Lower lobe of right lung (tissue), 2 donors: Measurements from ENCODE around the gene LDB2. TPM values are rescaled to one million over a fixed set of nuclear protein-coding genes. Genes with fewer than 3 reads are reported as not detected.

ENCODE experiments used
- ATAC-seq, 2 donors: fragments of 200-7000 bp; cut with Tn5 transposase; one replicate each; pipeline ENCODE4 v1.9.1; 2020 to 2022; ENCODE audit warnings: mild to moderate bottlenecking in 2 of 2, moderate library complexity in 2 of 2
- DNase-seq: peaks from one replicate; pipeline ENCODE4 v3.0.0-alpha.2; 2020
- H3K27ac ChIP-seq: fragments of 200-600 bp; one replicate; pipeline ENCODE4 v1.8.0; 2022
- H3K27me3 ChIP-seq: fragments of 200-600 bp; one replicate; pipeline ENCODE4 v1.8.0; 2022; ENCODE audit warnings: low read depth
- H3K36me3 ChIP-seq: fragments of 200-600 bp; one replicate; pipeline ENCODE4 v1.8.0; 2022; ENCODE audit warnings: mild to moderate bottlenecking
- H3K4me1 ChIP-seq: fragments of 200-600 bp; one replicate; pipeline ENCODE4 v1.8.0; 2022
- H3K4me3 ChIP-seq: fragments of 200-600 bp; one replicate; pipeline ENCODE4 v1.8.0; 2022; ENCODE audit warnings: mild to moderate bottlenecking
- H3K9me3 ChIP-seq: fragments of 200-600 bp; one replicate; pipeline ENCODE4 v1.8.0; 2022
- CTCF ChIP-seq: fragments of 200-600 bp; IDR thresholded peaks from one replicate; pipeline ENCODE4 v1.8.0; 2022; ENCODE audit warnings: antibody characterized with exemption, mild to moderate bottlenecking
- intact Hi-C: fragments of 100-400 bp; cut with DNase I; formaldehyde crosslinking; loops from one replicate; pipeline ENCODE4 v1.11.0; 2022
- total RNA-seq: library from RNA; stranded (reverse); fragmentation: NEBNext Ultra II Directional; extraction: Animal tissue kit (Norgen Biotek cat#: 25700); gene quantifications from one replicate; pipeline ENCODE4 v1.2.1, GENCODE V29; 2021
- donor health status: DM: no; HTN: yes; CAD: no; lungs with severe emphysema.

The LDB2 gene
- total RNA-seq, 1 donor from 2014 or later = 113 TPM

- Histone ChIP-seq H3K27me3 (no peaks in the 10 kb centered on the region), H3K36me3 (no peaks in the 10 kb centered on the region), H3K4me3 (no peak overlapping the region), H3K9me3 (no peaks in the 10 kb centered on the region), H3K27ac (no peak overlapping the region), H3K4me1 (peaks cover 15% of the 10 kb centered on the region)
- ATAC-seq (no peak), DNase-seq (no peak)
- intact Hi-C loops = no loop called here
- no peak for TF ChIP-seq CTCF
These were observed 30.6 kb downstream of the LDB2 start for GRCh38 chr4:16867827-16868226.

- H3K4me1 ChIP-seq = peaks cover 16% of the 10 kb centered on the region
- no peak for ATAC-seq
- H3K27me3 ChIP-seq = no peaks in the 10 kb centered on the region
- no peak overlapping the region for H3K4me3 ChIP-seq
- H3K9me3 ChIP-seq = no peaks in the 10 kb centered on the region
- no peak for TF ChIP-seq CTCF
- no peaks in the 10 kb centered on the region for H3K36me3 ChIP-seq
- H3K27ac ChIP-seq = no peak overlapping the region
- intact Hi-C loops = no loop called here
- DNase-seq = no peak
These were observed 31.5 kb downstream of the LDB2 start for GRCh38 chr4:16866974-16867373.

GRCh38 chr4:16865897-16866283, 32.6 kb downstream of the LDB2 start:
- Histone ChIP-seq H3K4me1 (peaks cover 21% of the 10 kb centered on the region), H3K9me3 (no peaks in the 10 kb centered on the region), H3K4me3 (no peak overlapping the region), H3K36me3 (no peaks in the 10 kb centered on the region), H3K27me3 (no peaks in the 10 kb centered on the region), H3K27ac (no peak overlapping the region)
- no peak for TF ChIP-seq CTCF
- no peak for DNase-seq
- ATAC-seq = no peak
- intact Hi-C loops = no loop called here

GRCh38 chr4:16865209-16865896, 33.1 kb downstream of the LDB2 start:
- H3K4me1 ChIP-seq = peaks cover 21% of the 10 kb centered on the region
- H3K9me3 ChIP-seq = no peaks in the 10 kb centered on the region
- H3K4me3 ChIP-seq = no peak overlapping the region
- ATAC-seq (no peak), DNase-seq (no peak)
- peak overlapping the region; percentile 10 for H3K27ac ChIP-seq
- H3K27me3 ChIP-seq = no peaks in the 10 kb centered on the region
- no peaks in the 10 kb centered on the region for H3K36me3 ChIP-seq
- TF ChIP-seq CTCF = no peak
- intact Hi-C loops = no loop called here

- no peak for ATAC-seq
- DNase-seq = no peak
- Histone ChIP-seq H3K4me3 (no peak overlapping the region), H3K4me1 (peaks cover 21% of the 10 kb centered on the region), H3K27ac (no peak overlapping the region), H3K36me3 (no peaks in the 10 kb centered on the region), H3K9me3 (no peaks in the 10 kb centered on the region), H3K27me3 (no peaks in the 10 kb centered on the region)
- intact Hi-C loops = no loop called here
- no peak for TF ChIP-seq CTCF
These were observed 34.2 kb downstream of the LDB2 start for GRCh38 chr4:16864199-16864598.
